AG04449 (cell line): ENCODE data around the gene NFIA.

Experiments
- CTCF ChIA-PET: fragments of 350-600 bp; formaldehyde crosslinking; extraction: SDS; loops from one replicate; lab custom pipeline; 2021; ENCODE audit warnings: antibody characterized with exemption; lab: Yijun Ruan, JAX
- POLR2A ChIA-PET: fragments of 400-600, 350-600 bp; formaldehyde crosslinking; extraction: SDS; loops from one replicate; lab custom pipeline; 2020; ENCODE audit warnings: antibody characterized with exemption, inconsistent platforms; lab: Yijun Ruan, JAX
- DNase-seq: peaks from one replicate; pipeline ENCODE4 v3.0.0-alpha.2; 2010; ENCODE audit warnings: low read depth, low spot score
- H3K4me3 ChIP-seq: 2 replicates; pipeline ENCODE4 v1.5.1; 2011; ENCODE audit warnings: low read depth, mild to moderate bottlenecking, control low read depth, low read length
- CTCF ChIP-seq: IDR thresholded peaks from one replicate; pipeline ENCODE4 v1.5.1; 2011; ENCODE audit warnings: mild to moderate bottlenecking, moderate library complexity, low read length, control low read depth, inconsistent platforms; ENCODE audit not compliant: insufficient read depth; ENCODE audit errors: missing control alignments

Gene NFIA

GRCh38 chr1:61109910-61110309 is 27.5 kb downstream of the NFIA start:
- DNase-seq: no peak
- CTCF ChIA-PET: no interaction called here

GRCh38 chr1:61110554-61110953 is 28.2 kb downstream of the NFIA start:
- POLR2A ChIA-PET: no interaction called here
- no peak for DNase-seq

More at GRCh38 chr1:61109910-61110309, 27.5 kb downstream of the NFIA start:
- no peak overlapping the region for H3K4me3 ChIP-seq
- TF ChIP-seq CTCF: no peak
- POLR2A ChIA-PET: no interaction called here

GRCh38 chr1:61111084-61112004 is 29.0 kb downstream of the NFIA start:
- CTCF ChIA-PET: no interaction called here
- H3K4me3 ChIP-seq: no peak overlapping the region
- POLR2A ChIA-PET: no interaction called here
- DNase-seq: no peak
- TF ChIP-seq CTCF: no peak

More at GRCh38 chr1:61110554-61110953, 28.2 kb downstream of the NFIA start:
- TF ChIP-seq CTCF: no peak
- CTCF ChIA-PET: no interaction called here
- no peak overlapping the region for H3K4me3 ChIP-seq

- DNase-seq: no peak
- ChIA-PET CTCF (no interaction called here), POLR2A (no interaction called here)
- no peak for TF ChIP-seq CTCF
- H3K4me3 ChIP-seq: no peak overlapping the region
Observed at GRCh38 chr1:61114178-61114870, 32.0 kb downstream of the NFIA start.

- CTCF ChIA-PET: no interaction called here
- no peak for DNase-seq
- TF ChIP-seq CTCF: no peak
- POLR2A ChIA-PET: no interaction called here
- no peak overlapping the region for H3K4me3 ChIP-seq
Observed at GRCh38 chr1:61115436-61115835, 33.1 kb downstream of the NFIA start.

GRCh38 chr1:61116421-61116820 is 34.1 kb downstream of the NFIA start:
- ChIA-PET POLR2A (no interaction called here), CTCF (no interaction called here)
- DNase-seq: no peak
- H3K4me3 ChIP-seq: no peak overlapping the region
- no peak for TF ChIP-seq CTCF
